ENCODE measurements around the gene GIMAP5. TPM values are rescaled to one million over a fixed set of nuclear protein-coding genes. Genes with fewer than 3 reads are reported as not detected.

Gene GIMAP5
- total and polyA plus RNA-seq, 2 of the 13 experiments (the other 11 are each of a cell fraction or from before 2014, with no cell fraction given), result not detected

DNA sequence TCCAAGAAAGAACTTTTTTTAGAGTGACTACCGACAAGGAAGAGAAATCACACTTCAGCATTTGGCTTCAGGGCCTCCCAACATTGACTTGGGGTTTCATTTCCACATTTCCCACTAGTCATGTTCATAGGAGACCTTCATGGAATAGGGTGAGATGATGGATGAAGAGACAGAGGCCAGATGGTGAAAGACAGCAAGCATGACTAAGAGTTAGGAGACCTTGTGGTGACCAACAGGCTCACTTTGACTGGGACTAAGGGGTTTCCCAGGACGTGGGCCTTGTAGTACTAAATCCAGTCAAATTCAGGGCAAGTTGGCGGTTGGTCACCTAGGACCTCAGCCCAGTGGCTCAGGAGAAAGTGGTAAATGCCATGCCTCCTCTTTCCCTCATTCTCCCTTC, 3.0 kb upstream of the GIMAP5 start:
- Histone ChIP-seq H3K27ac (ENCODE audit: extremely low read length, insufficient read depth, low read length) (no peak overlapping the region), H3K4me1 (ENCODE audit: insufficient read depth, low read length) (no peaks in the 10 kb centered on the region), H3K27me3 (ENCODE audit: control insufficient read depth in 1 of 2, insufficient read depth in 2 of 2, low read length in 2 of 2) (peaks cover 0 to 10% of the 10 kb centered on the region in 2 experiments; a peak in 1 of 5 replicates), H3K9ac (ENCODE audit: insufficient read depth, low read depth, low read length) (no peak overlapping the region), H4K20me1 (ENCODE audit: insufficient read depth, low read length) (no peaks in the 10 kb centered on the region), H2AFZ (ENCODE audit: low read length) (no peak overlapping the region), H3K79me2 (ENCODE audit: insufficient read depth, low read length) (no peaks in the 10 kb centered on the region), H3K4me2 (ENCODE audit: low read depth, low read length) (no peak overlapping the region), H3K9me3 (ENCODE audit: low read length) (no peaks in the 10 kb centered on the region), H3K4me3 (replicated peaks in 1 of 3; ENCODE audit: insufficient read depth in 1 of 3, low read depth in 2 of 3, low read length in 3 of 3) (no peak overlapping the region), H3K36me3 (replicated peaks in 1 of 2; ENCODE audit: control insufficient read depth in 1 of 2, insufficient read depth in 2 of 2, low read length in 2 of 2) (no peaks in the 10 kb centered on the region)
- ATAC-seq (no peak), DNase-seq (ENCODE audit: low spot score) (no peak), FAIRE-seq (no peak)
- 14% methylated on average over 3 of the region's 3 CpGs for WGBS (ENCODE audit: low lambda C conversion rate)
- in situ Hi-C loops (cut with HindIII; ENCODE audit: extremely low pct_ligation_motif_present, low pct_unique_long_range_greater_than_20kb), result no loop called here
- intact Hi-C loops (cut with micrococcal nuclease; ENCODE audit: unreplicated experiment), result no loop called here
- CTCF ChIA-PET (ENCODE audit: low intra/inter-chr PET ratio, low total read pairs), result no interaction called here
- TF ChIP-seq, protein P1, sequence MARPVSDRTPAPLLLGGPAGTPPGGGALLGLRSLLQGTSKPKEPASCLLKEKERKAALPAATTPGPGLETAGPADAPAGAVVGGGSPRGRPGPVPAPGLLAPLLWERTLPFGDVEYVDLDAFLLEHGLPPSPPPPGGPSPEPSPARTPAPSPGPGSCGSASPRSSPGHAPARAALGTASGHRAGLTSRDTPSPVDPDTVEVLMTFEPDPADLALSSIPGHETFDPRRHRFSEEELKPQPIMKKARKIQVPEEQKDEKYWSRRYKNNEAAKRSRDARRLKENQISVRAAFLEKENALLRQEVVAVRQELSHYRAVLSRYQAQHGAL (CRISPR knock-in tag; IDR thresholded peaks at IDR 0.05; ENCODE audit: not compliant biosample characterization), result no peak
- TF ChIP-seq NFYC (CRISPR knock-in tag; IDR thresholded peaks at IDR 0.05) (no peak), SRSF9 (IDR thresholded peaks at IDR 0.05; ENCODE audit: borderline replicate concordance, insufficient read depth, low read depth, low read length, poor library complexity, severe bottlenecking) (no peak), NR2F6 (IDR thresholded peaks at IDR 0.05) (no peak), NR2F6 (CRISPR knock-in tag; IDR thresholded peaks at IDR 0.05) (no peak), CCDC6 (CRISPR knock-in tag; IDR thresholded peaks at IDR 0.05) (no peak), BORCS8-MEF2B (CRISPR knock-in tag; IDR thresholded peaks at IDR 0.05) (no peak), ARNT2 (CRISPR knock-in tag; IDR thresholded peaks at IDR 0.05; ENCODE audit: low read depth) (no peak), KLF11 (CRISPR knock-in tag; IDR thresholded peaks at IDR 0.05) (no peak), SIN3A (IDR thresholded peaks at IDR 0.05; ENCODE audit: borderline replicate concordance, low read depth, low read length) (no peak), HIVEP1 (CRISPR knock-in tag; IDR thresholded peaks at IDR 0.05) (no peak), NAIF1 (CRISPR knock-in tag; IDR thresholded peaks at IDR 0.05; ENCODE audit: borderline replicate concordance) (no peak), ZFAT (CRISPR knock-in tag; conservative IDR thresholded peaks at IDR 0.05) (no peak), MAFF (IDR thresholded peaks at IDR 0.05; ENCODE audit: low read depth, low read length) (no peak), SIX4 (CRISPR knock-in tag; IDR thresholded peaks at IDR 0.05) (no peak)
- TF ChIP-seq, protein P2, sequence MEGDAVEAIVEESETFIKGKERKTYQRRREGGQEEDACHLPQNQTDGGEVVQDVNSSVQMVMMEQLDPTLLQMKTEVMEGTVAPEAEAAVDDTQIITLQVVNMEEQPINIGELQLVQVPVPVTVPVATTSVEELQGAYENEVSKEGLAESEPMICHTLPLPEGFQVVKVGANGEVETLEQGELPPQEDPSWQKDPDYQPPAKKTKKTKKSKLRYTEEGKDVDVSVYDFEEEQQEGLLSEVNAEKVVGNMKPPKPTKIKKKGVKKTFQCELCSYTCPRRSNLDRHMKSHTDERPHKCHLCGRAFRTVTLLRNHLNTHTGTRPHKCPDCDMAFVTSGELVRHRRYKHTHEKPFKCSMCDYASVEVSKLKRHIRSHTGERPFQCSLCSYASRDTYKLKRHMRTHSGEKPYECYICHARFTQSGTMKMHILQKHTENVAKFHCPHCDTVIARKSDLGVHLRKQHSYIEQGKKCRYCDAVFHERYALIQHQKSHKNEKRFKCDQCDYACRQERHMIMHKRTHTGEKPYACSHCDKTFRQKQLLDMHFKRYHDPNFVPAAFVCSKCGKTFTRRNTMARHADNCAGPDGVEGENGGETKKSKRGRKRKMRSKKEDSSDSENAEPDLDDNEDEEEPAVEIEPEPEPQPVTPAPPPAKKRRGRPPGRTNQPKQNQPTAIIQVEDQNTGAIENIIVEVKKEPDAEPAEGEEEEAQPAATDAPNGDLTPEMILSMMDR (CRISPR knock-in tag; IDR thresholded peaks at IDR 0.05), result no peak
- TF ChIP-seq, protein P3, sequence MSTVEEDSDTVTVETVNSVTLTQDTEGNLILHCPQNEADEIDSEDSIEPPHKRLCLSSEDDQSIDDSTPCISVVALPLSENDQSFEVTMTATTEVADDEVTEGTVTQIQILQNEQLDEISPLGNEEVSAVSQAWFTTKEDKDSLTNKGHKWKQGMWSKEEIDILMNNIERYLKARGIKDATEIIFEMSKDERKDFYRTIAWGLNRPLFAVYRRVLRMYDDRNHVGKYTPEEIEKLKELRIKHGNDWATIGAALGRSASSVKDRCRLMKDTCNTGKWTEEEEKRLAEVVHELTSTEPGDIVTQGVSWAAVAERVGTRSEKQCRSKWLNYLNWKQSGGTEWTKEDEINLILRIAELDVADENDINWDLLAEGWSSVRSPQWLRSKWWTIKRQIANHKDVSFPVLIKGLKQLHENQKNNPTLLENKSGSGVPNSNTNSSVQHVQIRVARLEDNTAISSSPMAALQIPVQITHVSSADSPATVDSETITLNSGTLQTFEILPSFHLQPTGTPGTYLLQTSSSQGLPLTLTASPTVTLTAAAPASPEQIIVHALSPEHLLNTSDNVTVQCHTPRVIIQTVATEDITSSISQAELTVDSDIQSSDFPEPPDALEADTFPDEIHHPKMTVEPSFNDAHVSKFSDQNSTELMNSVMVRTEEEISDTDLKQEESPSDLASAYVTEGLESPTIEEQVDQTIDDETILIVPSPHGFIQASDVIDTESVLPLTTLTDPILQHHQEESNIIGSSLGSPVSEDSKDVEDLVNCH (CRISPR knock-in tag; IDR thresholded peaks at IDR 0.05), result no peak
- TF ChIP-seq, protein P4, sequence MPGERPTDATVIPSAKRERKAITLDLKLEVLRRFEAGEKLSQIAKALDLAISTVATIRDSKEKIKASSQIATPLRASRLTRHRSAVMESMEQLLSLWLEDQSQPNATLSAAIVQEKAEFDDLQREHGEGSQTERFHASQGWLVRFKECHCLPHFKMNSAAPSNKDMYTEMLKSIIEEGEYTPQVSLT (CRISPR knock-in tag; IDR thresholded peaks at IDR 0.05; ENCODE audit: borderline replicate concordance, low read depth), result no peak
- POLR2A ChIA-PET, result no interaction called here
- BruUV-seq (replicated peaks), result no TSS peak
